HG03045 (cell line): ENCODE measurements around the gene GHITM.
A peak's percentile ranks its signal among the peaks of the same experiment; 100 is the strongest.
"Not testable (repeated sequence)": the region's sequence is repeated elsewhere in the genome, so short reads cannot be mapped to it uniquely, and the experiment has no call there.

Experiments used
- ATAC-seq: cut with Tn5 transposase; IDR thresholded peaks from one replicate; pipeline ENCODE4 v1.9.1; 2021; ENCODE audit warnings: mild to moderate bottlenecking, moderate library complexity; ENCODE audit not compliant: unreplicated experiment

GHITM gene, protein sequence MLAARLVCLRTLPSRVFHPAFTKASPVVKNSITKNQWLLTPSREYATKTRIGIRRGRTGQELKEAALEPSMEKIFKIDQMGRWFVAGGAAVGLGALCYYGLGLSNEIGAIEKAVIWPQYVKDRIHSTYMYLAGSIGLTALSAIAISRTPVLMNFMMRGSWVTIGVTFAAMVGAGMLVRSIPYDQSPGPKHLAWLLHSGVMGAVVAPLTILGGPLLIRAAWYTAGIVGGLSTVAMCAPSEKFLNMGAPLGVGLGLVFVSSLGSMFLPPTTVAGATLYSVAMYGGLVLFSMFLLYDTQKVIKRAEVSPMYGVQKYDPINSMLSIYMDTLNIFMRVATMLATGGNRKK

DNA sequence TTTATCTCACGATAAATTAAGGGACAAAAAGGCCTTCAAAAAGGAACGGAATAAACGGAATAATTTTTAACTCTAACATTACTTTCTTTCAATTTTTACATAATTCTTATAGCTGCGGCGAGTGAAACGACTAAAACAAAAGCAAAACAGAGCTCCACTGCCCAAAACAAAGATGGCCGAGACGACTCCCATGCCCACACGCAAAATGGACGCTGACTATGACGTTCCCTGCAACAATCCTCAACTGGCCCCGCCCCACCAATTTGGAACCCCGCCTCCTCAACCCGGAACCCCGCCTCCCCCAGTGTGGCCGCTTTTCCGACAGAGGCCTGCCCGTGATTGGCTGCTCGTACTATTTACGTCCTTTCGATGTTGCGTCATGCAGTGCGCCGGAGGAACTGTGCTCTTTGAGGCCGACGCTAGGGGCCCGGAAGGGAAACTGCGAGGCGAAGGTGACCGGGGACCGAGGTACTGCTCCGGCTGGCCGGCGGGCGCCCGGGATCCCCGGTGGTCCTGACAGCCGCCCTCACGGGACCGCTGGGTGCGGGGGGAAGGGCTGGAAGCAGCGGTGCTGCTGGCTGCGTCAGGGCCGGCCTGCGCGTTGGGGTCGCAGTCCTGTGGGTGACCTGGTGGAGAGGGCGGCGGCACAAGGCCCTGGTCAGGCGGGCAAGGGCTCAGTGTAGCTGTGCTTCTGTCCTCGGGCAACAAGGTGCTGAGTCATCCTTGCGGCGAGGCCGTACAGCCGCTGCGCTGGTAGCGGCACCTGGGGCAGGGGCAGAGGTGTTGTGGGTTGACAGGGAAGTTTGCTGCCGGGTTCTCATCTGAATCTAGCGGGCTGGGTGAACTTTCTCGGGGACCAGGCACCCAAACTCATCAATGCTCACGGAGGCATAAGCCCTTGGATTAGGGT is at the start of gene GHITM:
Gene GHITM (plus strand): TSS at position 384 of the 910 bp plus-strand sequence. CDS start 1,992 bp downstream, outside the sequence.
- ATAC-seq: peak; percentile 99

DNA sequence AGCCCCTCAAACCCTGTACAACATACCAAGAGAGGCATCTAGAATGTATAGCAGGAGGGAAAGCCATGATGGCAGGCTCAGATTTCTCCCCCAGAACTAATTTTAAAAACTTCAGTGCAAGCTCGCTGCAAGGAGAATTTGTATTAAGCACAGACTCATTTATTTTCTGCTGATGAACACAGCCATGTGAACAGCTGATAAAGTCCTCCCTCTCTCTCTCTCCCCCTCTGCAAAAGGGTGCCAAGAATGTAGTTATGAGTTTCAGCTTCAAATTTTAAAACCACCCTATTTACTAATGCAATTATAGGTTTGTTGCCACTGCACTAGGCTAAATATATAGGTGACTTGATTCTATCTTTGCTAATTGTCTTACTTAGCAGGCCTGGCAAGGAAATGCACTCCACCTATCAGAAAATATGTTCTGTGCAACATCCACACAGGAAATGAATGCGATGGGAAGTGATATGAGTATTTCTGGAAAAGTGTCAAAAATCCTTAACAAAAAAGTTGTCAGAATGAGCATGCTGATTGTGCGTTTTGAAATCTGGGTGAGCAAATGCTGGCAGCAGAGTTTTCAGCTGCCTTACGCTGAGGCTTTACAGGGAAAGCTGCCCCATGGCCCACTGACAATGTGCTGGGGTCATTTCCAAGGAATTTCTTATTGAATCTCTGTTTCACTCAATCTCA is 43.4 kb upstream of the GHITM start:
- no peak for ATAC-seq

DNA sequence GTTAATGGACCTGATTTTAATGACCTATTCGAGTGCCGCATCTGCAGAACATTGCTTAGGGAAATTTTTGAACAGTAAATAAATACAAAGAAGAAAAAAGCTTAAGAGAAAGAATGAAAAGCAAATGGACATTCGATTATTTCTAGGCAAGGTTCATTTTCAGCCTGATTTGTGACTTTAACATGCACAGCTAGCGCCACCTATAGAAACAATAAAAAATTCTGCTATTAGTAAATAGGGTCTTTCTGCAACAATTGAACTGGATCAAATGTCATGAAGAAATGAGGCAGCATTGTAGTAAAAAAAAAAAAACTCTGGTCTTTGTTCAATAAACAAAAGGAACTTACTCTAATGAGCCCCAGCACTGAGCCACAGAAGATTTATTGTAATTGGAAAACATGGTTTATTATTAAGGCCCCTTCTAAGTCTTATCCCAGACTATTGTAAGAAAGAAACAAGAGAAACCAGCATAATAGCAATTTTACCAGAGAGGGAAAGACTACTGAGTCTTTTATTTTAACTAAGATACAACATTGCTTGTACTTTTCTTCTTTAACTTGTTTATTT is 41.4 kb upstream of the GHITM start:
- no peak for ATAC-seq

DNA sequence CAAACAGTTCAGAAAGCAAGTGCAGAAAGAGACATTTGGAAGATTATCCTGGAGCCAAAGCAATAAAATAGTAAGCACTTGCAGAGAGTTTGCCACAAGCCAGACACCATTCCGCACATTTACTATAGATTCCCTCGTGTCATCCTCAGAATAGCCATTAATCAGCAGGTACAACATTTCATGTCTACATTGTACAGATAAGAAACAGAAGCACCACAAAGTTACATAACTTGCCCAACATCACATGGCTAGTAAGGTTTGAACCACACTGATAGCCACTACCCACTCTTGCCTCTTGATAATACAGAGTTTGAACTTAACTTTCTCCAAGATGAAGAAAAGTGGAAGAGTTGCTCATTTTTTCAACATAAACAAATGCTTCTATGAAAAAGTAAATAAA is 40.6 kb upstream of the GHITM start:
- no peak for ATAC-seq

DNA sequence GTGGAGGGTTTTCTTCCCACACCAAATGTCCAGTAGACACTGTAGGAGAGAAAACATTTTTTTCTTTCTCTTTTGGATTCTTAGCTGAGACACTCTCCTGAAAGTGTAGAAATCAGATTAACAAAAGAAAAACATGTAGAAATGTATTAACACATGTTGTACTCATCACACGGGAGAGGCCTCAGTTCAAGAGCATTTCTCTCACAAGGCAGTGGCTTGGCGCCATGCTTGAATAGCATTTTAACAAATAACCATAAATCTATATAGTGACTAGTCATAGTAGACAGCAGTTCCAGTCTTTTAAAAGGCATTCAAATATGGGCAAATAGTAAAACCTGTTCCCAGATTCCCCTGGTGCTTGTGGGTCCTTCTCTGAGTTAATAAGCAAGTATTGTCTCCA is 38.3 kb upstream of the GHITM start:
- no peak for ATAC-seq

DNA sequence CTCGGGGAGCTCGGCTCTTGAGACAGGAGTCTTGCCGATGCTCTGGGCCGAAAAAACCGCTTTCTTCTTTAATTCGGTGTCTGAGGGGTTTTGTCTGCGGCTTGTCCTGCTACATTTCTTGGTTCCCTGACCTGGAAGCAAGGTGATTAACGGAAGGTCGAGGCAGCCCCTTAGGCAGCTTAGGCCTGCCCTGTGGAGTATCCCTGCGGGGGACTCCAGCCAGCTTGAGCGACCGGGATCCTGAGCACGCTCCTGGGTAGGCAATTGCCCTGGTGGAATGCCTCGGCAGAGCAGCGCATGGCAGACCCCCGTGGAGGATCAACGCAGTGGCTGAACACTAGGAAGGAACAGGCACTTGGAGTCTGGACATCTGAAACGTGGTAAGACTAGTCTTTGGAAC is 30.5 kb upstream of the GHITM start:
- no peak for ATAC-seq

DNA sequence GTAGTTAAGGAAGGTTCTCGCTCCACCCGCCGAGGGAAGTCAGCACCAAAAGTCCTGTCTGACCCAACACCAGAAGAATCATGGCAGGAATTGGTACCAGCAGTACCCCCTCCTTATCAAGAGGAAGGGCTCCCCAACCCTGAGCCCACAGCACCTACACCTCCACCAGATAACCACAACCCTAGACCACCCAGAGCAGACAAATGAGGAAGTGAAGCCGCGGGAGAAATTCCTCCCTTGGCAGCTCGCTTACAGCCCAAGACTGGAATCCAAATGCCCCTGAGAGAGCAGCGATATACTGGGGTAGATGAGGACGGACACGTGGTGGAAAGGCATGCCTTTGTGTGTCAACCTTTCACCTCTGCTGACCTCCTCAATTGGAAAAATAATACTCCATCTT is 29.5 kb upstream of the GHITM start:
- ATAC-seq: not testable (repeated sequence)

DNA sequence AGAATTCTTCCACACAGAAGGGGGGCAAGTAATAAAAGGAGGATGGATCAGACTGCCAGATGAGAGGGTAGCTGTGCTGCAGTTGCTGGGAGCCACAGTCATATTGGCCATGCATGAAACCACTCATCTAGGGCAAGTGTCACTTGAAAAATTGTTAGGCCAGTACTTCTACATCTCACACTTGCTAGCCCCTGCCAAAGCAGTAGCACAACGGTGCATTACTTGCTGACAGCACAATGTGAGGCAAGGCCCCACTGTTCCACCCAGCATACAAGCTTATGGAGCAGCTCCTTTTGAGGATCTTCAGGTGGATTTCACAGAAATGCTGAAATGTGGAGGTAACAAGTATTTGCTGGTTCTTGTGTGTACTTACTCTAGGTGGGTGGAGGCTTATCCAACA is 25.8 kb upstream of the GHITM start:
- not testable (repeated sequence) for ATAC-seq

DNA sequence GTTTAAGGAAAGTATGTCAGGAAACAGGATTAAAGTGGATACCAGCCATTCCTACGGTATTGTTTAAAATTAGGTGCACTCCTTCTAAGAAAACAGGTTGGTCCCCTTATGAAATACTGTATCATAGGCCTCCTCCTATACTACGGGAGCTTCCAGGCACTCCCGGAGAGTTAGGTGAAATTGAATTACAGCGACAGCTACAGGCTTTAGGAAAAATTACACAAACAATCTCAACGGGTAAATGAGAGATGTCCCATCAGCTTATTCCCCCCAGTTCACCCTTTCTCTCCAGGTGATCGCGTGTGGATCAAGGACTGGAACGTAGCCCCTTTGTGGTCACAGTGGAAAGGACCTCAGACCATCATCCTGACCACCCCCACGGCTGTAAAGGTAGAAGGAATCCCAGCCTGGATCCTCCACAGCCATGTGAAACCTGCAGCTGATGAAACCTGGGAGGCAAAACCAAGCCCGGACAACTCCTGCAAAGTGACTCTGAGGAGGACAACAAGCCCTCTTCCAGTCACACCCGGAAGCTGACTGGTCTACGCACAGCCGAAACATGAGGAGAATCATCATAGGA is 25.1 kb upstream of the GHITM start:
- ATAC-seq: no peak

DNA sequence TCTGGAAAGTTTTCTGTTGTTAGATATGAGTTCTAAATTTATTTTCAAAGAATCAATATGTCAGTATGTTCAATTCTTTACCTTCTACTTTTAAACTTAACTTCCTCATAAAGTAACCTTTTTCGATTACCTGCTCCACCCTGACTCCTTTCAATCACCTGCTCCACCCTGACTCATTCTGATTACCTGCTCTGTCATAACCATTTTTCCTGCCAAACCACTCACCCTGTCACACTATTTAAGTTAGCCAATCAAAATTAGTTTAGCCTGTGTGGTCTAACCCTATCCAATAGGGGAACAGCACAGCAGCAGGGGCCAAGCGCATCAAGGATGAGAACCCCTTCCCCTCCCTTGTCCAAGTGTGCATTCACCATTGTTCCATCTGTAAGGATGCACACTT is 22.1 kb upstream of the GHITM start:
- not testable (repeated sequence) for ATAC-seq

DNA sequence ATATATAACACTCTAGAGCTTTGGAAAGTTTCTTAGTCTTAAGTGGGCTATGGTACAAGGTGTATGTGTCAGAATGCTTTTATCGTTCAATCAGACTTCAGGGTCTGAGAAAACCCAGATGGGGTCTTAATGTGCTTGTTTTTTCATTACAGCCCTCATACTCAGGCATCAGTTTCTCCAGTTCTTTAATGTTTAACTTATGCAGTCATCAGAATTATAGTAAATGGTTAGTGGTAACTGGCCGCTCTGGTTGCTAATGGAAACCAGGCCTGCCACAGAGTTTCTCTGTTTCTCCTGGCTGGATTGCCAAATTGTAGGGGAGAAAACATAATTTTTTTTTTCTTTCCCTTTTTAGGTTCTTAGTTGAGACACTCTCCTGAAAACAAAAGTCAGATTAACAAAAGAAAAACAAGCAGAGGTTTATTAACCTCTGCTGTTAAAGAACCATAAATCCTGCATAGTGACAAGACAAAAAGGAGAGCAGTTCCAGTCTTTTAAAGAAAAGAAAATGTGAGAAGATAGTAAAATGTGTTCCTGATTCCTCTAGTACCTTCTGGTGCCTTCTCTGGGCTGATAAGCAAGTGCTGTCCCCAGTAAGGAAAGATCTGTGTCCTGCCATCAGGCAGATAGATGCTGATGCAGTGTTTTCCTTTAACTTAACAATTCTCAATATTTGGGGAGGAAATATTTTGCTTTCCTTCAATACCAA is 21.5 kb upstream of the GHITM start:
- no peak for ATAC-seq

DNA sequence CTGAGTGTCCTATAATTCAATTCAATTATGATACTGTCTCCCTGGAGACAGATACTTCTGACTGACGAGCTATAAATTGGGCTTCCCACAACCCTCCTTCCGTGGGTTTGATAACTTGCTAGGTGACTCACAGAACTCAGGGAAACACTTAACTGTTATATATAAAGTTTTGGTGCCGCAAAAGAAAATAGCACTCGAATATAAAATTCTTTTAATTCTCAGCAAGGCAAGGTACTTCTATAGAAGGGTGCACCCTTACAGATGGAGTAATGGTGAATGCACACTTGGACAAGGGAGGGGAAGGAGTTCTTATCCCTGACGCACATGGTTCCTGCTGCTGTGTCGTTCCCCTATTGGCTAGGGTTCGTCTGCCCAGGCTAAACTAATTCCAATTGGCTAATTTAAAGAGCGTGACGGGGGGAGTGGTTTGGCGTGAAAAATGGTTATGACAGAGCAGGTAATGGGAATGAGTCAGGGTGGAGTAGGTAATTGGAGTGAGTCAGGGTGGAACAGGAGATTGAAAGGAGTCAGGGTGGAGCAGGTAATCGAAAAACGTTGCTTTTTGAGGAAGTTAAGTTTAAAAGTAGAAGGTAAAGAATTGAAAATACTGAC is 20.8 kb upstream of the GHITM start:
- no peak for ATAC-seq

DNA sequence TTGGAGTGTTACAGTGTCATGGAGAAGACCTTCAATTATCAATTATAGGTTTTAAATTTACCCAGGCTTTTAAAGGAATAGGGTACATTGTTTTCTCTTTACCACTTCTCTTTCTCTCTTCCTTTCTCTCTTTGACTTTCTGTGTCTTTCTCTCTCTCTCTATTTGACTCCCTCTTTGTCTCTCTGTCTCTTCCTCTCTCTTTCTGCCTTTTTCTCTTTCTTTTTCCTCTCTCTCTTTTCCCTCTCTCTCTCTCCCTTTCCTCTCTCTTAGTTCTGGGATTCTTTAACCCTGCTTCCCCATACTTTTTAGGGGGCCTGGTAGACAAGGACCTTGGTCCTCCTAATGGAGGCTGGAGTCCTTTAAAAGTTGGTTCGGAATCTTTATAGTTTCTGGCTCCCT is 15.9 kb upstream of the GHITM start:
- no peak for ATAC-seq

DNA sequence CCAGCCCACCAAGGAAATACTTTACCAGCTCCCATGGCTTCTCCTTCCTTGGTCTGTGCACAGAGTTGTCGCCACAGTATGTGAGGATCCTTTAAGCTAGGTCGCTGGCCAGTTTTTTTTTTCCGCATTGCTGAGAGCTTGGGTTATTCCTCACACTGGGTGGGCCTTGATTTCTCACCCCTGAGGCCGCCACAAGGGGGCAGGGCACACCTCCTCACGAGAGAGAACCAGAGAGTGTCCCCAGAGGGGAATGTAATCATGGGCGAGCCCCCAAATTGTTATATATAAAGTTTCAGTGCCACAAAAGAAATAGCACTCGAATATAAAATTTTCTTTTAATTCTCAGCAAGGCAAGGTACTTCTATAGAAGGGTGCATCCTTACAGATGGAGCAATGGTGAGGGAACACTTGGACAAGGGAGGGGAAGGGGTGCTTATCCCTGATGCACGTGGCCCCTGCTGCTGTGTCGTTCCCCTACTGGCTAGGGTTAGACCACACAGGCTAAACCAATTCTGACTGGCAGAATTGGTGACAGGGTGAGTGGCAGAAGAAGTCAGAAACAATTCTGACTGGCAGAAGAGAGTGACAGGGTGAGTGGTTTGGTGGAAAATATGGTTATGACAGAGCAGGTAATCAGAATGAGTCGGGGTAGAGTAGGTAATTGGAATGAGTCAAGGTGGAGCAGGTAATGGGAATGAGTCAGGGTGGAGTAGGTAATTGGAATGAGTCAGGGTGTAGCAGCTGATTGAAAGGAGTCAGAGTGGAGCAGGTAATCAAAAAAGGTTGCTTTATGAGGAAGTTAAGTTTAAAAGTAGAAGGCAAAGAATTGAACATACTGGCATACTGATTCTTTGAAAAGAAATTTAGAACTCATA is 13.2 kb upstream of the GHITM start:
- not testable (repeated sequence) for ATAC-seq

DNA sequence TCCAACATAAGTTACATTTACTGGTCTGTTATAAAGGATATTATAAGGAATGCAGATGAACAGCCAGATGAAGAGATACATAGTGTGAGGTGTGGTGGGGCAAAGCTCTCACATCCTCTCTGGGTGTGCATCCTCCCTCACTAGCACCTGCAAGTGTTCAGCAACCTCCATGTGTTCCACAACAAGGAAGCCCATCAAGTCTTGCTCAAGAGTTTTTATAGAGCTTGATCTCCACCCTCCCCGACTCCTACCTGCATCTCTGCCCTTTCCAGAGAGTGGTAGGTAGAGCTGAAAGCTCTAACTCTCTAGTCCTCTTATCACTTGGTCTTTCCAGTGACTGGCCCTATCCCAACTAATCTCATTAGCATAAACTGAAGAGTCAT is 12.5 kb upstream of the GHITM start:
- no peak for ATAC-seq

DNA sequence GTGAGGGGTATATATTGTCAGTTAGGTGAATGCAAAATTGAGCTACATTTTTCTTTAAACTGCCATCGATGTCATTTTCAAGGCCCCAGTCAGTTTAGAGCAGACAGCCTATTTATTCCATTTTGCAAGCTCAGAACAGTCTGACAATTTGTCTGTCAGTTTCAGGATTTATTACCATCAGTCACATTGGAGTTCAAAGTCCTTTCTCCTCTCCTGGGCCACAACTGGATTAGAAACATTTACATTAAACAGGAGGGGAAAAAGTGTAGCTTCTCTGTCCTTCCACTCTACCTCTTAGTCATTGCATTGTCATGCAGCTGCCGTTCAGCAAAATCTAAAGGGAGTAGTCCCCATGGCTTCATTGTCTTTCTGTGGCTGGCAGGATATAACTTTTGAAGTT is 3.5 kb upstream of the GHITM start:
- no peak for ATAC-seq

DNA sequence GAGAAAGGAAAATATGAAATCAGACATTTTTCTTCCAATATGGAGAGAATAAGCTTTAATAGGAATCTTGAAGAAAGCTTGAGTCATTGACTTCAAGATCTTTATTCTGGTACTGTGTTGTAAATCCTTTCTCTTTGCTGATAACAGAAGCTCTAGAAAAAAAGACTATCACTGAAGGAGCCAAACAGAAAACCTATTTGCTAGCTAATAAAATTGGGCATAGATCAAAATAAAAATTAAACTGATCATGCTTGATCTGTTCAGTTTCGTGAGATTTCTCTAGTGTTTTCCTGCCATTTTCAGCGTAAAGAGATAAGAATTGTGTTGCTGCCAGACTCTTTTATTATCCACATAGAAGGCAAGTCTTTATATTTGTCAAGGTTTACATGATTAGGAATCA is 1.5 kb upstream of the GHITM start:
- ATAC-seq: no peak

DNA sequence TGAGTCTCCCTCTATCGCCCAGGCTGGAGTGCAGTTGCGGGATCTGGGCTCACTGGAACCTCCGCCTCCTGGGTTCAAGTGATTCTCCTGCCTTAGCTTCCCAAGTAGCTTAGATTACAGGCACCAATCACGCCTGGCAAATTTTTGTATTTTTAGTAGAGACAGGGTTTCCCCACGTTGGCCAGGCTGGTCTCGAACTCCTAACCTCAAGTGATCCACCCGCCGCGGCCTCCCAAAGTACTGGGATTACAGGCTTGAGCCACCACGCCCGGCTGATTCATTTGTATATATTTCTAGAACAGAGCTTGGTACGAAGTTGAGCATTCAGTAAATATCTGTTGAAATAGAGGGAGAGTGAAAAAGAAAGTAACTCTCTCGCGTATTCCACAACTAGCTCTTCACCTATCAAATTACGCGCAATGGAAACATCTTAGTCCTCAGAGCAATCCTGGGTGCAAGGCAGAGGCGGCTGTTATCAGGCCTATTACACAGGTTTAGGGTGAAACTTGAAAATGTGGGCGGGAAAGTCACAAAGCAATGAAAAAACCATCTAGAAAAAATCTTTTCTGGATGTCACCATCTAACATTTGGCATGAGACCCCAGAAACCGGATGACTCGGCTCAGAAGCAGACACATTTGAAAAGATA is 707 bp upstream of the GHITM start:
- peak; percentile 0 for ATAC-seq
